ENCODE results near the gene TIPARP.

GRCh38 chr3:156678197-156678596, 3.8 kb downstream of the TIPARP start:
- TF ChIP-seq CTCF (IDR thresholded peaks at IDR 0.05) (no peak), ZFX (IDR thresholded peaks at IDR 0.05; ENCODE audit: borderline replicate concordance) (no peak)
